ENCODE results near the gene OSBP.

The OSBP gene

GRCh38 chr11:59616396-59616982 is 915 bp upstream of the OSBP start:
- no peak for DNase-seq (ENCODE audit: low read depth)
- H3K4me3 ChIP-seq (ENCODE audit: low read depth, low read length), result peak overlapping the region; percentile 86
- no peak for TF ChIP-seq CTCF (IDR thresholded peaks at IDR 0.05; ENCODE audit: control insufficient read depth, extremely low read depth, insufficient read depth)

- no peak for TF ChIP-seq CTCF (IDR thresholded peaks at IDR 0.05; ENCODE audit: control insufficient read depth, extremely low read depth, insufficient read depth)
- peak; percentile 44 for DNase-seq (ENCODE audit: low read depth)
- peak overlapping the region; percentile 86 for H3K4me3 ChIP-seq (ENCODE audit: low read depth, low read length)
Measured at GRCh38 chr11:59615120-59615636, 396 bp downstream of the OSBP start.

- DNase-seq (ENCODE audit: low read depth), result peak; percentile 28
- TF ChIP-seq CTCF (IDR thresholded peaks at IDR 0.05; ENCODE audit: control insufficient read depth, extremely low read depth, insufficient read depth), result no peak
Measured at GRCh38 chr11:59614277-59615119, 1.1 kb downstream of the OSBP start.

GRCh38 chr11:59611570-59612565 is 3.7 kb downstream of the OSBP start:
- TF ChIP-seq CTCF (IDR thresholded peaks at IDR 0.05; ENCODE audit: control insufficient read depth, extremely low read depth, insufficient read depth), result no peak
- H3K4me3 ChIP-seq (ENCODE audit: low read depth, low read length), result no peak overlapping the region
- DNase-seq (ENCODE audit: low read depth), result peak; percentile 39

More at GRCh38 chr11:59614277-59615119, 1.1 kb downstream of the OSBP start:
- peak overlapping the region; percentile 86 for H3K4me3 ChIP-seq (ENCODE audit: low read depth, low read length)

GRCh38 chr11:59610289-59610688 is 5.3 kb downstream of the OSBP start:
- DNase-seq (ENCODE audit: low read depth), result no peak
- no peak overlapping the region for H3K4me3 ChIP-seq (ENCODE audit: low read depth, low read length)
- TF ChIP-seq CTCF (IDR thresholded peaks at IDR 0.05; ENCODE audit: control insufficient read depth, extremely low read depth, insufficient read depth), result no peak

GRCh38 chr11:59607703-59608454 is 7.7 kb downstream of the OSBP start:
- no peak for TF ChIP-seq CTCF (IDR thresholded peaks at IDR 0.05; ENCODE audit: control insufficient read depth, extremely low read depth, insufficient read depth)
- no peak overlapping the region for H3K4me3 ChIP-seq (ENCODE audit: low read depth, low read length)
- DNase-seq (ENCODE audit: low read depth), result no peak

All from LNCaP clone FGC (cell line).